Measurements from ENCODE around the gene LY6G6D.

LY6G6D gene

DNA sequence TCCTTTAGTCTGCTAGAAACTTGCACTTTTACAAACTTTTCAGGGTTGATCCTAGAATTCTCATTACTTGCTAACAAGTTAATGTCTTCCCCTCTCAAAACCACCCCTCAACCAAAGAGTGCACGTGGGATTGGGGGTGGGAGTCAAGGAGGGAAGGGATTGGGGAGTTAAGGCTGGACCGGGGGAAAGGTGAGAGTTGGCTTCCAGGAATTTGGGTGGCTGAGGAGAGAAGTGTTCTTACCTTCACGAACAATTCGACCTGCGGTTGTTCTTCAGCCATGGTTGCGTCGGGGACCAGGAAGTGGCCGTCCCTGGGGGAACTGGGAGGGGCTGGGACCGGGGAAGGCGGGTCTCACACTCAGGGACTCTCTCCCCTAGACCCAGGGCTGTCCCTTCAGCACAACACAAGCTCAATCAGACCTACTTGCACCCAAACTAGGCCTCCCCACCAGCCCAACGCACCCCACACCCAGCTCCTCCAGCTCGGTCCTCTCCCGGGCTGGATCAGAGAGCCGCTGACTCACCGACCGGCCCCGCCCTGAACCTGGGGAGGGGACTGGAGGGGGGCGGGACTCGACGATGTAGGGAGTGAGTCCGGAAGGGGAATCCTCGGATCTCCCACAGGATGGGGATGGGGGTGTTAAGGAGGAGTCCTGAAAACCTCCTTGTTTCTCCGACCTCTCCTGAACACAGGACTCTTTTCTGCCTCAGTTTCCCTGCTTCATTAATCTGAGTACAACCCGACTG is 21.0 kb downstream of the LY6G6D start, which contains the start of gene CLIC1:
CLIC1 (minus strand) TSS at position 510 of the 747 bp plus-strand sequence; CDS start at position 280, 230 bp downstream.
- H3K4me3 ChIP-seq (ENCODE audit: low read length), result peak within 1 kb of the TSS; percentile 100
- peak; percentile 87 for DNase-seq (ENCODE audit: low read depth)
- TF ChIP-seq CTCF (IDR thresholded peaks at IDR 0.05; ENCODE audit: insufficient read depth, low read depth, low read length, missing control alignments), result no peak

DNA sequence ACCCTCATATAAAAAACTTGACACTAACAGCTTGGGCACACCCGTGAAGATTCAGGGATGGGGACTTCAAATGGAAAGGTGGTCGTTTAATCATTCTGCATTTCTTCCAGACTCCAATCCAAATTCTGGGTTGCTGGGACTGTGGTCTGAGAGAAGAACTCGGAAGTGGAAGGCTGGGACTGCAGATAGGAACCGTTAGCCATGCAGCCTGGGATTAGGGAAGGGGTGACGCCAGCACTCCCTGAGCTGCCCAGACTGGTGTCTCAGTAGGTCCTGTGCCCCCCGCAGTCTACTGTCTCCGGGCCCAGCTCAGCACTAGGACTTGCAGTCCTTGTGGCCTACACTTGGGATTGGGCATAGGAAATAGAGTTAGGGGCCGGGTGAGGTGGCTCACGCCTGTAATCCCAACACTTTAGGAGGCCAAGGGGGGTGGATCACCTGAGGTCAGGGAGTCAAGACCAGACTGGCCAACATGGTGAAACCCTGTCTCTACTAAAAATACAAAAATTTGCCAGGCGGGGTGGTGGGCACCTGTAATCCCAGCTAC is 21.7 kb downstream of the LY6G6D start:
- H3K4me3 ChIP-seq (ENCODE audit: low read length), result peak overlapping the region; percentile 100
- TF ChIP-seq CTCF (IDR thresholded peaks at IDR 0.05; ENCODE audit: insufficient read depth, low read depth, low read length, missing control alignments), result no peak
- DNase-seq (ENCODE audit: low read depth), result no peak

- no peak for TF ChIP-seq CTCF (IDR thresholded peaks at IDR 0.05; ENCODE audit: insufficient read depth, low read depth, low read length, missing control alignments)
- DNase-seq (ENCODE audit: low read depth), result no peak
- H3K4me3 ChIP-seq (ENCODE audit: low read length), result no peak overlapping the region
These were observed 22.3 kb downstream of the LY6G6D start for GRCh38 chr6:31737315-31737990.

- H3K4me3 ChIP-seq (ENCODE audit: low read length), result peak overlapping the region; percentile 17
- peak; percentile 26 for TF ChIP-seq CTCF (IDR thresholded peaks at IDR 0.05; ENCODE audit: insufficient read depth, low read depth, low read length, missing control alignments)
- peak; percentile 81 for DNase-seq (ENCODE audit: low read depth)
These were observed 23.1 kb downstream of the LY6G6D start for GRCh38 chr6:31737991-31738979.

- peak within 1 kb of the TSS; percentile 90 for H3K4me3 ChIP-seq (ENCODE audit: low read length)
- DNase-seq (ENCODE audit: low read depth), result peak; percentile 99
- TF ChIP-seq CTCF (IDR thresholded peaks at IDR 0.05; ENCODE audit: insufficient read depth, low read depth, low read length, missing control alignments), result no peak
These were observed 24.7 kb downstream of the LY6G6D start, which contains the start of gene MSH5 for GRCh38 chr6:31739639-31740396. Gene MSH5 (plus strand): TSS chr6:31740005. CDS start chr6:31740467, 462 bp downstream.
